NB4 (cell line): ENCODE measurements around the gene SRRM1.

Experiments used
- MYC ChIP-seq: IDR thresholded peaks from 2 replicates; pipeline ENCODE4 v1.6.1; 2011; ENCODE audit warnings: low read depth, low read length
- POLR2A ChIP-seq: IDR thresholded peaks from 2 replicates; pipeline ENCODE4 v1.6.1; 2011; ENCODE audit warnings: mild to moderate bottlenecking; ENCODE audit not compliant: insufficient read length; ENCODE audit errors: extremely low read depth
- TF ChIP-seq, protein P1 (sequence below): IDR thresholded peaks from one replicate; pipeline ENCODE4 v1.5.1; 2012; ENCODE audit warnings: low read depth, low read length
- TF ChIP-seq, protein P2 (sequence below): IDR thresholded peaks from 2 replicates; pipeline ENCODE4 v1.6.1; 2011; ENCODE audit warnings: low read depth, low read length

DNA sequence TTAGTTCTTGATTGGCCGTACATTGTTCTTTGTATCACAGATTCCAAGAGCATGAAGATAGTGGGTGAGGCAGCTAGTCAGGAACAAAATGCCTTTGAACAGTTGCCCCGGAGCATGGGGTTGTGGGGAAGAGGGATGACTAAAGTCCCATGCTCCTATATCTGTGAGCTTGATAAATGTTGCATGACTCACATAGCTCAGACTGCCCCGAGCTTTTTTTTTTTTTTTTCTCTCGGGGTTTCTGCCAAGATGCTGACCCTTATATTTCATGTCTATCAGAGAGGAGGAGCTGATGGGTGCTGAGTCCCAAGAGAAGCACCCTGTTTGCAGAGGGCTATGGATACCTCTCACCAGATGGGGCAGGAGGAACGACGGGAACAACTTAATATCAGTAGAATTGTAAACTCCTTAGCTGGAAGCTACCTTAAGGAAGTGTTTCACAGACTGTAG is 40.6 kb downstream of the SRRM1 start:
- TF ChIP-seq, protein P1, sequence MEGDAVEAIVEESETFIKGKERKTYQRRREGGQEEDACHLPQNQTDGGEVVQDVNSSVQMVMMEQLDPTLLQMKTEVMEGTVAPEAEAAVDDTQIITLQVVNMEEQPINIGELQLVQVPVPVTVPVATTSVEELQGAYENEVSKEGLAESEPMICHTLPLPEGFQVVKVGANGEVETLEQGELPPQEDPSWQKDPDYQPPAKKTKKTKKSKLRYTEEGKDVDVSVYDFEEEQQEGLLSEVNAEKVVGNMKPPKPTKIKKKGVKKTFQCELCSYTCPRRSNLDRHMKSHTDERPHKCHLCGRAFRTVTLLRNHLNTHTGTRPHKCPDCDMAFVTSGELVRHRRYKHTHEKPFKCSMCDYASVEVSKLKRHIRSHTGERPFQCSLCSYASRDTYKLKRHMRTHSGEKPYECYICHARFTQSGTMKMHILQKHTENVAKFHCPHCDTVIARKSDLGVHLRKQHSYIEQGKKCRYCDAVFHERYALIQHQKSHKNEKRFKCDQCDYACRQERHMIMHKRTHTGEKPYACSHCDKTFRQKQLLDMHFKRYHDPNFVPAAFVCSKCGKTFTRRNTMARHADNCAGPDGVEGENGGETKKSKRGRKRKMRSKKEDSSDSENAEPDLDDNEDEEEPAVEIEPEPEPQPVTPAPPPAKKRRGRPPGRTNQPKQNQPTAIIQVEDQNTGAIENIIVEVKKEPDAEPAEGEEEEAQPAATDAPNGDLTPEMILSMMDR, result no peak
- TF ChIP-seq POLR2A (no peak), MYC (no peak)
- TF ChIP-seq, protein P2, sequence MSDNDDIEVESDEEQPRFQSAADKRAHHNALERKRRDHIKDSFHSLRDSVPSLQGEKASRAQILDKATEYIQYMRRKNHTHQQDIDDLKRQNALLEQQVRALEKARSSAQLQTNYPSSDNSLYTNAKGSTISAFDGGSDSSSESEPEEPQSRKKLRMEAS, result no peak
